ENCODE data around the gene ELOA.
"Not testable (repeated sequence)": the region's sequence is repeated elsewhere in the genome, so short reads cannot be mapped to it uniquely, and the experiment has no call there.

Gene ELOA

GRCh38 chr1:23763041-23763577, 19.8 kb downstream of the ELOA start:
- Histone ChIP-seq H3K27me3 (ENCODE audit: control insufficient read depth, insufficient read depth, low read length) (no peaks in the 10 kb centered on the region), H3K4me3 (ENCODE audit: low read depth, low read length) (no peak overlapping the region), H3K9me3 (ENCODE audit: control insufficient read depth, insufficient read depth, low read depth, low read length) (no peaks in the 10 kb centered on the region), H3K4me1 (ENCODE audit: control insufficient read depth, insufficient read depth, low read length) (no peaks in the 10 kb centered on the region), H3K9ac (ENCODE audit: low read length) (no peak overlapping the region), H3K27ac (ENCODE audit: low read depth, low read length) (no peak overlapping the region), H3K36me3 (ENCODE audit: control insufficient read depth, insufficient read depth, low read length) (peaks cover 68% of the 10 kb centered on the region)

- Histone ChIP-seq H3K4me3 (ENCODE audit: low read depth, low read length) (no peak overlapping the region), H3K36me3 (ENCODE audit: control insufficient read depth, insufficient read depth, low read length) (peaks cover 36% of the 10 kb centered on the region), H3K27ac (ENCODE audit: low read depth, low read length) (no peak overlapping the region), H3K9me3 (ENCODE audit: control insufficient read depth, insufficient read depth, low read depth, low read length) (no peaks in the 10 kb centered on the region), H3K4me1 (ENCODE audit: control insufficient read depth, insufficient read depth, low read length) (no peaks in the 10 kb centered on the region), H3K27me3 (ENCODE audit: control insufficient read depth, insufficient read depth, low read length) (no peaks in the 10 kb centered on the region), H3K9ac (ENCODE audit: low read length) (no peak overlapping the region)
These were observed 25.5 kb downstream of the ELOA start for GRCh38 chr1:23768733-23769132.

- Histone ChIP-seq H3K27ac (ENCODE audit: low read depth, low read length) (no peak overlapping the region), H3K27me3 (ENCODE audit: control insufficient read depth, insufficient read depth, low read length) (no peaks in the 10 kb centered on the region), H3K4me3 (ENCODE audit: low read depth, low read length) (no peak overlapping the region), H3K9me3 (ENCODE audit: control insufficient read depth, insufficient read depth, low read depth, low read length) (no peaks in the 10 kb centered on the region), H3K36me3 (ENCODE audit: control insufficient read depth, insufficient read depth, low read length) (peaks cover 18% of the 10 kb centered on the region), H3K4me1 (ENCODE audit: control insufficient read depth, insufficient read depth, low read length) (0 out of 2 replicates have a peak, but pooled peaks cover 2% of the 10 kb centered on the region), H3K9ac (ENCODE audit: low read length) (no peak overlapping the region)
These were observed 29.0 kb downstream of the ELOA start for GRCh38 chr1:23772049-23772853.

GRCh38 chr1:23772854-23773242, 29.6 kb downstream of the ELOA start:
- no peak overlapping the region for H3K9ac ChIP-seq (ENCODE audit: low read length)
- H3K36me3 ChIP-seq (ENCODE audit: control insufficient read depth, insufficient read depth, low read length), result peaks cover 14% of the 10 kb centered on the region
- H3K4me1 ChIP-seq (ENCODE audit: control insufficient read depth, insufficient read depth, low read length), result 0 out of 2 replicates have a peak, but pooled peaks cover 3% of the 10 kb centered on the region
- H3K4me3 ChIP-seq (ENCODE audit: low read depth, low read length), result no peak overlapping the region
- no peaks in the 10 kb centered on the region for H3K27me3 ChIP-seq (ENCODE audit: control insufficient read depth, insufficient read depth, low read length)
- no peak overlapping the region for H3K27ac ChIP-seq (ENCODE audit: low read depth, low read length)
- no peaks in the 10 kb centered on the region for H3K9me3 ChIP-seq (ENCODE audit: control insufficient read depth, insufficient read depth, low read depth, low read length)

- no peak overlapping the region for H3K9ac ChIP-seq (ENCODE audit: low read length)
- H3K4me1 ChIP-seq (ENCODE audit: control insufficient read depth, insufficient read depth, low read length), result 0 out of 2 replicates have a peak, but pooled peaks cover 3% of the 10 kb centered on the region
- no peaks in the 10 kb centered on the region for H3K9me3 ChIP-seq (ENCODE audit: control insufficient read depth, insufficient read depth, low read depth, low read length)
- no peak overlapping the region for H3K4me3 ChIP-seq (ENCODE audit: low read depth, low read length)
- H3K36me3 ChIP-seq (ENCODE audit: control insufficient read depth, insufficient read depth, low read length), result peaks cover 7% of the 10 kb centered on the region
- H3K27ac ChIP-seq (ENCODE audit: low read depth, low read length), result no peak overlapping the region
- H3K27me3 ChIP-seq (ENCODE audit: control insufficient read depth, insufficient read depth, low read length), result no peaks in the 10 kb centered on the region
These were observed 31.1 kb downstream of the ELOA start for GRCh38 chr1:23774174-23774880.

GRCh38 chr1:23776217-23776616, 32.9 kb downstream of the ELOA start:
- 0 out of 2 replicates have a peak, but pooled peaks cover 3% of the 10 kb centered on the region for H3K4me1 ChIP-seq (ENCODE audit: control insufficient read depth, insufficient read depth, low read length)
- H3K27me3 ChIP-seq (ENCODE audit: control insufficient read depth, insufficient read depth, low read length), result no peaks in the 10 kb centered on the region
- H3K9ac ChIP-seq (ENCODE audit: low read length), result no peak overlapping the region
- no peak overlapping the region for H3K4me3 ChIP-seq (ENCODE audit: low read depth, low read length)
- H3K9me3 ChIP-seq (ENCODE audit: control insufficient read depth, insufficient read depth, low read depth, low read length), result no peaks in the 10 kb centered on the region
- H3K36me3 ChIP-seq (ENCODE audit: control insufficient read depth, insufficient read depth, low read length), result peaks cover 10% of the 10 kb centered on the region
- no peak overlapping the region for H3K27ac ChIP-seq (ENCODE audit: low read depth, low read length)

- Histone ChIP-seq H3K36me3 (ENCODE audit: control insufficient read depth, insufficient read depth, low read length) (peaks cover 23% of the 10 kb centered on the region), H3K4me1 (ENCODE audit: control insufficient read depth, insufficient read depth, low read length) (0 out of 2 replicates have a peak, but pooled peaks cover 3% of the 10 kb centered on the region), H3K9me3 (ENCODE audit: control insufficient read depth, insufficient read depth, low read depth, low read length) (no peaks in the 10 kb centered on the region), H3K9ac (ENCODE audit: low read length) (peak within 1 kb of the TSS; percentile 87), H3K27me3 (ENCODE audit: control insufficient read depth, insufficient read depth, low read length) (no peaks in the 10 kb centered on the region), H3K27ac (ENCODE audit: low read depth, low read length) (no peak within 1 kb of the TSS), H3K4me3 (ENCODE audit: low read depth, low read length) (peak within 1 kb of the TSS; percentile 95)
These were observed 34.9 kb downstream of the ELOA start, which contains the start of gene PITHD1 for GRCh38 chr1:23777979-23778814. PITHD1 (plus strand) TSS chr1:23778418; CDS start chr1:23778516, 98 bp downstream.

- Histone ChIP-seq H3K36me3 (ENCODE audit: control insufficient read depth, insufficient read depth, low read length) (peaks cover 36% of the 10 kb centered on the region), H3K27ac (ENCODE audit: low read depth, low read length) (no peak overlapping the region), H3K4me1 (ENCODE audit: control insufficient read depth, insufficient read depth, low read length) (0 out of 2 replicates have a peak, but pooled peaks cover 3% of the 10 kb centered on the region), H3K9me3 (ENCODE audit: control insufficient read depth, insufficient read depth, low read depth, low read length) (no peaks in the 10 kb centered on the region), H3K9ac (ENCODE audit: low read length) (no peak overlapping the region), H3K4me3 (ENCODE audit: low read depth, low read length) (no peak overlapping the region), H3K27me3 (ENCODE audit: control insufficient read depth, insufficient read depth, low read length) (no peaks in the 10 kb centered on the region)
These were observed 36.6 kb downstream of the ELOA start for GRCh38 chr1:23779826-23780371.

GRCh38 chr1:23783141-23783540, 39.9 kb downstream of the ELOA start:
- not testable (repeated sequence) for H3K27ac ChIP-seq (ENCODE audit: low read depth, low read length); H3K9ac ChIP-seq (ENCODE audit: low read length); H3K4me3 ChIP-seq (ENCODE audit: low read depth, low read length); H3K4me1 ChIP-seq (ENCODE audit: control insufficient read depth, insufficient read depth, low read length); H3K27me3 ChIP-seq (ENCODE audit: control insufficient read depth, insufficient read depth, low read length); H3K9me3 ChIP-seq (ENCODE audit: control insufficient read depth, insufficient read depth, low read depth, low read length)
- peaks cover 65% of the 10 kb centered on the region for H3K36me3 ChIP-seq (ENCODE audit: control insufficient read depth, insufficient read depth, low read length)

GRCh38 chr1:23784846-23785245, 41.6 kb downstream of the ELOA start:
- Histone ChIP-seq H3K9me3 (ENCODE audit: control insufficient read depth, insufficient read depth, low read depth, low read length) (no peaks in the 10 kb centered on the region), H3K4me3 (ENCODE audit: low read depth, low read length) (no peak overlapping the region), H3K27ac (ENCODE audit: low read depth, low read length) (no peak overlapping the region), H3K27me3 (ENCODE audit: control insufficient read depth, insufficient read depth, low read length) (no peaks in the 10 kb centered on the region), H3K36me3 (ENCODE audit: control insufficient read depth, insufficient read depth, low read length) (peaks cover 71% of the 10 kb centered on the region), H3K4me1 (ENCODE audit: control insufficient read depth, insufficient read depth, low read length) (peaks cover 2% of the 10 kb centered on the region; the same call in 1 of the 2 replicates), H3K9ac (ENCODE audit: low read length) (no peak overlapping the region)

All from HUES6 (cell line).